Esophagus squamous epithelium (tissue), 4 donors: ENCODE measurements around the gene TAF6.

Source experiments
- CTCF ChIP-seq, 6 experiments: fragments of 450-650 bp in 4 of 6; fragments of 200-600 bp in 2 of 6; sonication (generic) in 2 of 6; IDR thresholded peaks; one replicate each; pipeline ENCODE4 v1.5.1; 2016 to 2019; ENCODE audit warnings: antibody characterized with exemption in 6 of 6, mild to moderate bottlenecking in 4 of 6, moderate library complexity in 4 of 6
- POLR2A ChIP-seq, 4 donors: fragments of 450-650 bp; IDR thresholded peaks; one replicate each; pipeline ENCODE4 v1.6.1; 2017; ENCODE audit warnings: antibody characterized with exemption in 4 of 4, mild to moderate bottlenecking in 4 of 4, moderate library complexity in 3 of 4

DNA sequence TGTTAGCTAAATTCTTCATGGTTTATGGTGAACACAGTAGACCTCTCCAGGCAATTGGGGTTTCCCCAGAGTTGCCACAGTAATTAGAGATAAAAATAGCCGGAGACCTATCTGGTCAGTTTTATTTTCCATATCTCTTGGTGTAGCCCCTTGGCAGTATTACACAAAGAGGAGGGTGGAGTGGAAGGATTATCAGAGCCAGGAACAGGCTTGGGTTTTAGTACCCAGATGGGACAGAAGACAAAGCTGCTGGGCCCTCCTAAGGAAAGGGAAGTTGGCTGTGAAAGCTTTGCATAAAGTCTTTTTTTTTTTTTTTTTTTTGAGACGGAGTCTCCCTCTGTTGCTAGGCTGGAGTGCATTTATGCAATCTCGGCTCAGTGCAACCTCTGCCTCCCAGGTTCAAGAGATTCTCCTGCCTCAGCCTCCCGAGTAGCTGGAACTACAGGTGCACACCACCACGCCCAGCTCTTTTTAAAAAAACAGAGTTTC lies 59.9 kb downstream of the TAF6 start:
- TF ChIP-seq CTCF (IDR thresholded peaks at IDR 0.05) (no peak), POLR2A (IDR thresholded peaks at IDR 0.05) (no peak)
